Hematopoietic multipotent progenitor cell treated with erythropoietin and hydrocortisone succinate and interleukin-3 and kit ligand, for 17 days (in vitro differentiated cells): Measurements from ENCODE around the gene GPR55.
"Not testable (repeated sequence)": the region's sequence is repeated elsewhere in the genome, so short reads cannot be mapped to it uniquely, and the experiment has no call there.

Source experiments
- DNase-seq: peaks from one replicate; pipeline ENCODE4 v3.0.0-alpha.2; 2015; ENCODE audit warnings: low spot score

The GPR55 gene, protein sequence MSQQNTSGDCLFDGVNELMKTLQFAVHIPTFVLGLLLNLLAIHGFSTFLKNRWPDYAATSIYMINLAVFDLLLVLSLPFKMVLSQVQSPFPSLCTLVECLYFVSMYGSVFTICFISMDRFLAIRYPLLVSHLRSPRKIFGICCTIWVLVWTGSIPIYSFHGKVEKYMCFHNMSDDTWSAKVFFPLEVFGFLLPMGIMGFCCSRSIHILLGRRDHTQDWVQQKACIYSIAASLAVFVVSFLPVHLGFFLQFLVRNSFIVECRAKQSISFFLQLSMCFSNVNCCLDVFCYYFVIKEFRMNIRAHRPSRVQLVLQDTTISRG

DNA sequence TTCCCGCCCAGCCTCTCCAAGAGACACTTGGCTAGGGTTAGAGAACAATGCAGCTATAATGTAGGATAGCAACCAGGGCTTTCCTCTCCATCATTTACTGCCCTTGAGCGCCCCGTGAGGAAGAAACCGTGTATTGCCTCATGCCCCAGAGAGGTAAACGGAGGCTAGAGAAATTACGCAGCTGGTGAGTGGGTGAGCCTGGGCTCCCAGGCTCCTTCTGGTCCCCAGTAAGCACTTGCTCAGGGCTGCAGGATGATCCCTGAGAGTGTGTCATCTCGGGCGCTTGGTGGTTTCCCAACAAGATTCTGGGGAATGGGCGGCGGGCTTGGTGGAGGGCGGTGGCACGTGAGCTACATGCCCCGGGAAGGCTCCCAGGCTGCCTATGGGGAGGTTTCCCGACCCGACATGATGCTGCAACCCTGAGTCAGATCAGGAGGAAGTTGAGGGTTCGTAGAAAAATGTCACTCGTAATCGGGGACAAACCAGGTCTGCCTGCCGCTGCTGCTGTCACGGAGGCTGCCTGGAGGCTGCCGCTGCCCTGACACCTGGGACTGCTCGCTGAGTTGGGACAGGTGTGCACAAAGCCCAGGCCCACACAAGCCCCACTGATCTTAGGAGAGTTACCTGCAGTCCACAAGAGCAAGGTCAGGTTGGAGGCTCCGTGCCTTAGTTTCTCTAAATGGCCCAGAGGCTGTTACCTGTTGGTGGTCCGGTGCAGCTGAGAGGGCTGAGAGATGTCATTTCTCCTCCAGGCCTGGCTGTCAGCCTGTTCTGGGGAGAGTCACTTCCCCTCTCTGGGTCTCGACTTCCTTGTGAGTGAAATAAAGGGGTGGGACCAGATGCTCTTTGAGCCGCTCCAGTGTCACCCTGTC is at the start of gene GPR55:
TSS of gene GPR55 (minus strand) at position 773 of the 872 bp plus-strand sequence. CDS start 14,280 bp downstream, outside the sequence.
- DNase-seq: no peak

DNA sequence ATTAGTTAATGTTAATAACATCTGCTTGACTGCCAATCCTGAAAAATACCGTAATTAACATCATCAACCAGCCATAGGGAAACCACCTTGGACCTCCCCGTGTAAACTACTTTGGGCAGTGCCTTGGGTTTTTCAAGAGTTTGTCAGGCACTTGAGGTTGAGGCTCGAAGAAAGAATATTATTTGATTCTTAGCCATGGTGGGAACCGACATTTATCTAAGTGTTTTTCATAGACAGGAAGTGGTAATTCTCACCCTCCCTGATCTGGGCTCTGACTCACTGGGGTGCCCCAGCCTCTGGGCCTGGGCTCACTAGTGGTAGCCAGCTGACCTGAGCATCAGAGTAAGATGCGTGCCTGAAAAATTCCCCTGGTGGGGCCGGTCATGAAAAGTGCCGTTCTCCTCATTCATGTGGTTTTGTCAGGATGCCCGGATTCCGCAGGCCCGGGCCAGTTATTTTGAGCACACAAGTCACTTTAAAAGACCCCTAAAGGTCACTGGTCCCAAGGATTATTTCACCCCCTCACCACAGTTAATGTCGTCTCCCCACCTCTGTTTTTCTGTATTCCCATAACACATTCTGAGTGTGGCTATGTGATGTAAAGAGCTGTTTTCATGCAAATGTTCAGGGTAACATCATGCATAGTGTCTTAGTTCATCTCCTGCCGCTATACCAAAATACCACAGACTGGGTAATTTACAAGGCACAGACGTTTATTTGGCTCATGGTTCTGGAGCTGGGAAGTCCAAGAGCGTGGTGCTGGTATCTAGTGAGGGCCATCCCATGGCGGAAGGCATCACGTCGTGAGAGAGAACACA is 49.3 kb upstream of the GPR55 start:
- DNase-seq: no peak

DNA sequence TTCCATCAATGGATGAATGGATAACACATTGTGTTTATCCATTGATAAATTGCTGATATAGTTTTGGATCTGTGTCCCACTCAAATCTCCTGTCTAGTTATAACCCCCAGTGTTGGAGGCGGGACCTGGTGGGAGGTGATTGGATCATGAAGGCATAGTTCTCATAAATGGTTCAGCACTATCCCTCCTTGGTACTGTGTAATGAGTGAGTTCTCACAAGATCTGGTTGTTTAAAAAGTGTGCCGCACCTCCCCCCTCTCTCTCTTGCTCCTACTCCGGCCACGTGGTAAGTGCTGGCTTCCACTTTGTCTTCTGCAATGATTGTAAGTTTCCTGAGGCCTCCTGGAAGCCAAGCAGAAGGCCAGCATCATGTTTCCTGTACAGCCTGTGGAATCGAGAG is 47.0 kb upstream of the GPR55 start:
- no peak for DNase-seq

DNA sequence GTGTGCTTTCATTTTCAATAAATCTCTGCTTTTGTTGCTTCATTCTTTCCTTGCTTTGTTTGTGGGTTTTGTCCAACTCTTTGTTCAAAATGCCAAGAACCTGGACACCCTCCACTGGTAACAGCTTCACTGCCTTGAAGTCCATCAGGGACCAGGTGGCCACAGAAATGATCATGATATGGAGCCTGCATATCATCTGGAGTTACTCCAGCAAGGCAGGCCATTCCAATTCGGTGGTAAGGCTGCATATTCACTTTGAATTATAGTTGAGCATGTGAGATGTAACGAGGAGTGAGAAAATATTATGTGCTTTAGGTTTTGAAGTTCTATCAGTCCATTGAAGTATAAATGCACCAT is 44.6 kb upstream of the GPR55 start:
- no peak for DNase-seq

DNA sequence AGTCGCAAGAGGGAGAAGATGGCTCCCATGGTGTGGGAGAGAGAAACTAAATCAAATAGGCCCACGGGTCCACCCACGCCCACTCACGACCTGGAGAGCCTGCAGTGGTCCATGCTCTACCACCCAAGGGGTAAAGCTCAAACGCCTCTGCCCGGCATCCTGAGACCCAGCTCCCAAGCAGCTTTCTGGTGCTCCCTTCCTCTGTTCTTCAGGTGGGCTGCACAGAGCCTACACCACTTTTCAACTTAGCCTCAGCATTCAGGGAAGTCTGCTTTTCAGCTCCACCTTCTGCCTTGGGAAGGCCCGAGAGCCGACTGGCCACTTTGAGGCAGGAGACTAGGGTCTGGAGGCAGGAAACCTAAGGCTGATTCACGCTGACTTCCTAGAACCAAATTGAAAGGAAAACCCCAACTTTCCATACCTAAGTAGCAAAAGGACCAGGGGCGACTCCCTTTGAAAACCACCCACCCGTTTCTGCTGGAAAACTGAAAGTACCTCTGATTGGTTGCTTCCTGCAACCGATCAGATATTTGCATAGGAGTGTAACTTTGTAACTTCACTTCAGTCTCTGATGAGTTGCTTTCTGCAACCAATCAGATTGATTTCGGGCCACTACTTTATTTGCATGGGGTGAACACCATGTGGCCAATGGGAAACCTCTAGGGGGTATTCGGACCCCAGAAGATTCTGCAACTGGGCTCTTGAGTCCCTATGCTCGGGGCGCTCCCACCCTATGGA is 44.0 kb upstream of the GPR55 start:
- no peak for DNase-seq

DNA sequence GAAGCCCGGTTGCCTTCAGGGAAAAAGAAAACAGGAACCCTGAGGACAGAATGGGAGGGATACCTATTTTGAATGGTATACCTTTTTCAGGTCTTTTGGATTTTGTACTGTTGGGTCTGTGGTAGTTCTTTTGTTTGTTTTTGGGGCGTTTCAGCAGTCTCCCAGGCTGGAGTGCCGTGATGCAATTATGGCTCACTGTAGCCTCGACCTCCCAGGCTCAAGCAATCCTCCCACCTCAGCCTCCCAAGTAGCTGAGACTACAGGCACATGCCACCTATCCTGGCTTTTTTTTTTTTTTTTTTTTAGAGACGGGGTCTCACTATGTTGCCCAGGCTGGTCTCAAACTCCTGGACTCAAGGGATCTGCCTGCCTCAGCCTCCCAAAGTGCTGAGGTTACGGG is 43.3 kb upstream of the GPR55 start:
- not testable (repeated sequence) for DNase-seq

GRCh38 chr2:230967113-230967512 is 42.1 kb upstream of the GPR55 start:
- no peak for DNase-seq

GRCh38 chr2:230964136-230964730 is 39.2 kb upstream of the GPR55 start:
- no peak for DNase-seq

DNA sequence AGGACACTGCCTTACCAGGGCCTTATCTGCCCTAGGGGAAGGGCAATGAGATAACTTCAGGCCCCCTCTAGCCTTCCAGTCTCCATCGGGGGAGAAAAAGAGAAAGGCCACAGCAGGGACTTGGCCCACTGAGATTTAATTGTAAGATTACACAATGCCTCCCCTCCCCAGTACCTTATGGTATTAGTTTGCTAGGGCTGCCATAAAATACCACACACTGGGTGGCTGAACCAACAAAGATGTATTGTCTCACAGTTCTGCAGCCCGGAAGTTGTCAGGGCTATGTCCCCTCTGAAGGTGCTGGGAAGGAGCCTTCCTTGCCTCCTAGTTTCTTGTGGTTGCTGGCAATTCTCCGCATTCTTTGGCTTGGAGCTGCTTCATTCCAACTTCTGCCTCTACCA is 36.0 kb upstream of the GPR55 start:
- no peak for DNase-seq

DNA sequence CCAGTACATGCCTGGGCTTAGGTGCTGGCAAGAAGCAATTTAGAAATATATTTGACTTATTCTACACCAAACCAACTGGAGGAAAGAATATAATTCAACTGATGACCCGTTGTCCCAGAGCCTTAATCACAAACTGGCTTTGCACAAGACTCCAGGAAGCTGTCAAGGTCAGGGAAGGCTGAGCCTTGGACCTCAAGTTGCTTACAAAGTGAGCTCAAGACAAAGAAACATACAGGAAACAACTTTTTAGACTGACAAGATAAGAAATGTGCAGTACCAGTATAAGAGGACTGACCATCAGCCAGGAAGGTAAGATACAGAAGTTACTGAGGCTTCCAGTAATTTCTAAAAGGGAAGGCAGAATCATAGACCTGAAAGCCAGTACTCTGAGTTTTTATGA is 35.0 kb upstream of the GPR55 start:
- DNase-seq: no peak

- no peak for DNase-seq
Observed at GRCh38 chr2:230958820-230959756, 34.0 kb upstream of the GPR55 start.

GRCh38 chr2:230957756-230958391 is 32.8 kb upstream of the GPR55 start:
- no peak for DNase-seq

- no peak for DNase-seq
Observed at GRCh38 chr2:230956827-230957755, 32.0 kb upstream of the GPR55 start.

GRCh38 chr2:230955163-230955737 is 30.2 kb upstream of the GPR55 start:
- DNase-seq: no peak

- no peak for DNase-seq
Observed at GRCh38 chr2:230954746-230955145, 29.7 kb upstream of the GPR55 start.

DNA sequence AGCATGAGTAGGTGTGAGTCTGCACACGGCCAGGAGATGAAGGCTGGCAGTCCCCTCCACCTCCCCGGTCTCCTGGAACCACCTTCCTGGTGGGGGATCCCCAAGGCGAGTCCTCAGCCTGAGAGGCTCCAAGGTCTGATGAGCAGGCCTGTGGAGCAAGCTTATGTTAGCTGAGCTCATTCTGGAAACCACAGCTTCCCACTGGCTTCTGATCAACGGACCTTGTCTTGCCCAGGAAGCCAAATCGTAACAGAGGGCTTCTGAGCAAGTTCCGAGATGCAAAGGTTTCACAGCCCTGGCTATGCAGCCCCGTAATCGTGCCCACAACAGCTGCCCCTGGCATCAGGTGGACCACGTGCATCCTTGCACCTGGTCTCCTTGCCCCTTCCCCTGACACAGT is 28.8 kb upstream of the GPR55 start:
- no peak for DNase-seq

DNA sequence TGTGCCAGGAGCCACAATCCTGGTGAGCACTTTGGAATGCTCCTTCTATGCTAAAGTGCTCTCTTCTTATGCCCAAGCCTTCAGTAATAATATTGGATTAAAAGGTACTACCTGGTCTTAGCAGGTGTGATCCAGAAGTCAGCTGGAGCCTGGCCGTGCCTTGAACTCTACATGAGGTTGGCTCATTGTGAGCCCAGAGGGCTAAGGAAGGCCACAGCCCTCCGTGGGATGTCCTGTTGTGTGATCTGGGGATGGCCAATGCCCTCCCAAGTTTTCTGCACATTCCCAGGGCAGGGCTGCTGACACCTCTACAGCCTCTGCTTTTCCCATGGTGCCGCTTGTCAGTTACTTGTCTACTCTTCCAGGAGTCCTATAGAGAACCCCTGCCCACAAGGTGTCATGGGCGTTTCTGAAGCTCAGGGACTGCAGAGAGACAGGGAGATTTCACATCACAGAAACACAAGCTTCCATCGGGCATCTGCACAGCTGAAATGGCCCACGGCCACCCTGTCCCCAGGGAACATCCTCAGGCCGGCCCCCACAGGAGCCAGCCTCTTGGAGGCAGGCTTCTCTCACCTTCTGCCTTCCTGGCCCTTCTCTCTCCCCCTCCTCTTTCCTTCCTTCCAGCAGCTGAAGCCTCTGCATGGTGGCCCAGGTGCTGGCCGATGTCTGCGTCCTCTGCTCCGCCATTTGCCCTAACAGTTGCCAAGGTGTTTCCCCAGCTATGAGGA is 27.3 kb upstream of the GPR55 start:
- no peak for DNase-seq

DNA sequence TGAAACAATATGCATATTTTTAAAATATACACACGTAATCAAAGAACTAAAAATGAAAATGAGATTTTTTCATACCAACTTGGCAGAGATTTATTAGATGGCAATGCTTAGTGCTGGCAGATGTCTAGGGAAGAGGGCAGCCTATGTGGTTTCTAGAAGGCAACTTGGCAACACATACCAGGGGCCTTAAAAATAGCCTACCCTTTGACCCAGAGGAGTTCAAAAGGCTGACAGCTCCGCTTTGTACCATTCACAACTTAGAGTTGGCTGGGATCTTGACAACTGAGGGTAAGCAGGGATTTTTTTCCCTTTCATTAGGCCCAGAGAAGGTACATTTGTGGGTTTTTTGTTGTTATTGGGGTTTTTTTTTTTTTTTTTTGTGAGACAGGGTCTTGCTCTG is 26.4 kb upstream of the GPR55 start:
- no peak for DNase-seq
